Right atrium auricular region (tissue), 2 donors: ENCODE results near the gene PRCD. TPM values are rescaled to one million over a fixed set of nuclear protein-coding genes. Genes with fewer than 3 reads are reported as not detected.

Experiments
- DNase-seq: peaks from one replicate; pipeline ENCODE4 v3.0.0-alpha.2; 2019; ENCODE audit warnings: low spot score
- H3K27ac ChIP-seq, 2 donors: fragments of 200-600 bp; sonication (generic); 1 replicate in 1 of 2; 2 replicates in 1 of 2; pipeline ENCODE4 v1.5.1; 2016 to 2019
- H3K27me3 ChIP-seq, 2 donors: fragments of 200-600 bp; sonication (generic); one replicate each; pipeline versions ENCODE4 v1.5.1 to v1.6.0; 2017 to 2019
- H3K36me3 ChIP-seq: fragments of 200-600 bp; sonication (generic); one replicate; pipeline ENCODE4 v1.5.1; 2016
- H3K4me1 ChIP-seq, 2 donors: fragments of 200-600 bp; sonication (generic); one replicate each; pipeline versions ENCODE4 v1.5.1 to v1.6.0; 2017 to 2019
- H3K4me3 ChIP-seq, 2 donors: fragments of 200-600 bp; sonication (generic); 1 replicate in 1 of 2; 2 replicates in 1 of 2; pipeline ENCODE4 v1.5.1; 2017 to 2019; ENCODE audit warnings: mild to moderate bottlenecking in 1 of 2, moderate library complexity in 1 of 2
- H3K9me3 ChIP-seq, 2 donors: fragments of 200-600 bp; sonication (generic); one replicate each; pipeline ENCODE4 v1.5.1; 2019
- total RNA-seq, 2 donors: library from RNA; depleted of rRNA; stranded (reverse); fragments of >200 nt; gene quantifications; one replicate each; pipeline ENCODE4 v1.1.0, GENCODE V29; 2016
- TF ChIP-seq, protein P1 (sequence below), 2 donors: fragments of 200-600 bp; sonication (generic); IDR thresholded peaks; one replicate each; pipeline ENCODE4 v1.5.1; 2019; ENCODE audit warnings: antibody characterized with exemption in 2 of 2

PRCD gene
- total RNA-seq, 2 donors from 2014 or later, result 2.1 to 3.5 TPM

DNA sequence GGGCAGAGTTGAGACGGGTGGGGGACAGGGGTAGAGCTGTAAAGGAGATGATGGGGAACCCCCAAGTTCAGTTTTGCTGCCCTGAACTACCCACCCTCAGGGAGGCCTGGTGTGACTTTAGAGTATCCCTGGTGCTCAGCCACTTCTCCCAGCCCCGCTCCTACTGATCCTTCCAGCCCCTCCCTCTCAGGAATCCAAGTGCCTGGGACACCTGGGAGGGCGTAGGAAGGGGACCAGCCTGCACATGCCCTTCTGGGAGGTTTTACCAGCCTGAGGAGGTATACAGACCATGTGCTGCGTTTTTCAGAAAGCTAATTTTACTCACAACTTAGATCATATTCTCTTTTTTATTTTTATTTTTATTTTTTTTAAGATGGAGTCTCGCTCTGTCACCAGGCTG lies 41.7 kb downstream of the PRCD start:
- no peak for DNase-seq
- Histone ChIP-seq H3K27me3 (no peaks in the 10 kb centered on the region), H3K27ac (no peak overlapping the region), H3K9me3 (no peaks in the 10 kb centered on the region), H3K4me1 (peaks cover 0 to 13% of the 10 kb centered on the region in 2 donors), H3K4me3 (no peak overlapping the region), H3K36me3 (no peaks in the 10 kb centered on the region)
- TF ChIP-seq, protein P1, sequence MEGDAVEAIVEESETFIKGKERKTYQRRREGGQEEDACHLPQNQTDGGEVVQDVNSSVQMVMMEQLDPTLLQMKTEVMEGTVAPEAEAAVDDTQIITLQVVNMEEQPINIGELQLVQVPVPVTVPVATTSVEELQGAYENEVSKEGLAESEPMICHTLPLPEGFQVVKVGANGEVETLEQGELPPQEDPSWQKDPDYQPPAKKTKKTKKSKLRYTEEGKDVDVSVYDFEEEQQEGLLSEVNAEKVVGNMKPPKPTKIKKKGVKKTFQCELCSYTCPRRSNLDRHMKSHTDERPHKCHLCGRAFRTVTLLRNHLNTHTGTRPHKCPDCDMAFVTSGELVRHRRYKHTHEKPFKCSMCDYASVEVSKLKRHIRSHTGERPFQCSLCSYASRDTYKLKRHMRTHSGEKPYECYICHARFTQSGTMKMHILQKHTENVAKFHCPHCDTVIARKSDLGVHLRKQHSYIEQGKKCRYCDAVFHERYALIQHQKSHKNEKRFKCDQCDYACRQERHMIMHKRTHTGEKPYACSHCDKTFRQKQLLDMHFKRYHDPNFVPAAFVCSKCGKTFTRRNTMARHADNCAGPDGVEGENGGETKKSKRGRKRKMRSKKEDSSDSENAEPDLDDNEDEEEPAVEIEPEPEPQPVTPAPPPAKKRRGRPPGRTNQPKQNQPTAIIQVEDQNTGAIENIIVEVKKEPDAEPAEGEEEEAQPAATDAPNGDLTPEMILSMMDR (IDR thresholded peaks at IDR 0.05), result no peak

DNA sequence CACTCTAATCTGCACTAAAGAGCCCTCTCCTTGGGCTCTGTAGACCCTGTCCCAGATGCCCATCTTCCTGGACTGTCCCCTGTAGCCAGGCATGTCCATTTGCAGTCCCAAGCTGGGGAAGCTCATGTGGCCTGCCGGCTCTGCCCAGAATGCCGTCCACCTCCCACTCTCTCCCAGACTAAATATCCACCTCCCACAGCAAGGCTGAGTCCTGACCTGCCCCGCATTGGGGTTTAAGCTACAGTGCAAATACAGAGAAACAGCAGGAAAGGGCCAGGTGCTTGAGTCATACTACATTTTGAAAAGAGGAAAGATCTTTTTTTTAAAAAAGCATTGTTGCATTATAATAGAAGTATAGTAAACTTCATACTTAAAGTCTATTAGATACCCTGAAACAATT lies 42.8 kb downstream of the PRCD start:
- Histone ChIP-seq H3K9me3 (no peaks in the 10 kb centered on the region), H3K27me3 (no peaks in the 10 kb centered on the region), H3K36me3 (no peaks in the 10 kb centered on the region), H3K4me1 (peaks cover 0 to 16% of the 10 kb centered on the region in 2 donors), H3K4me3 (no peak overlapping the region), H3K27ac (no peak overlapping the region)
- TF ChIP-seq, protein P1 (IDR thresholded peaks at IDR 0.05), result no peak
- no peak for DNase-seq

DNA sequence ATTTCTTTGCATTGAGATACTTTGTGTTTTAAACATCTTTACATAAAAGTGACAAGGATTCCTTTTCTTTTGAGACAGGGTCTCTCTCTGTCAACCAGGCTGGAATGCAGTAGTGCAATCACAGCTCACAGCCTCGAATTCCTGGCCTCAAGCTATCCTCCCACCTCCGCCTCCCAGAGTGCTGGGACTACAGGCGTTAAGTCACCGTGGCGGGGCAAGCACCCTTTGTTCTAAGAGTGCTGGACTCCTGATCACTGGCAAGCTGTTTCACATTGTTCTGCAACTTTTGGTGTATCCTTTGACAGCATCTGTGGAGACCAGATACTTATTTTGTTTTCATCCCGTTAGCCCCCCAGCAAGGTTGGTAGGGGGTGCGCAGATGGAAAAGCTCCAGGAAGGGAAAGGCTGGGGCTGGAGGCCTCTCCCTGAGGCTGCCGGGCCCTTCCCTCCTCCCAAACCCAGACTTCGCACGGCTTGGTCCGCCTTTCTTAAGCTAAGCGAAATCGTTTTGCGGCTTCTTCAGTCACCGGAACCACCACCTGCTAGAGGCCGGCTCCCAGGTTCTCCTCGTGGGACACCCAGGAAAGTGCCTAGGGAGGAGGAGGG lies 44.7 kb downstream of the PRCD start:
- H3K36me3 ChIP-seq, result no peaks in the 10 kb centered on the region
- peaks cover 0 to 16% of the 10 kb centered on the region in 2 donors for H3K4me1 ChIP-seq
- peak overlapping the region in 1 of 2 donors; percentile 62 for H3K27ac ChIP-seq
- DNase-seq, result no peak
- H3K9me3 ChIP-seq, result no peaks in the 10 kb centered on the region
- TF ChIP-seq, protein P1 (IDR thresholded peaks at IDR 0.05), result no peak
- no peaks in the 10 kb centered on the region for H3K27me3 ChIP-seq
- H3K4me3 ChIP-seq, result peak overlapping the region; percentile 50 to 69

DNA sequence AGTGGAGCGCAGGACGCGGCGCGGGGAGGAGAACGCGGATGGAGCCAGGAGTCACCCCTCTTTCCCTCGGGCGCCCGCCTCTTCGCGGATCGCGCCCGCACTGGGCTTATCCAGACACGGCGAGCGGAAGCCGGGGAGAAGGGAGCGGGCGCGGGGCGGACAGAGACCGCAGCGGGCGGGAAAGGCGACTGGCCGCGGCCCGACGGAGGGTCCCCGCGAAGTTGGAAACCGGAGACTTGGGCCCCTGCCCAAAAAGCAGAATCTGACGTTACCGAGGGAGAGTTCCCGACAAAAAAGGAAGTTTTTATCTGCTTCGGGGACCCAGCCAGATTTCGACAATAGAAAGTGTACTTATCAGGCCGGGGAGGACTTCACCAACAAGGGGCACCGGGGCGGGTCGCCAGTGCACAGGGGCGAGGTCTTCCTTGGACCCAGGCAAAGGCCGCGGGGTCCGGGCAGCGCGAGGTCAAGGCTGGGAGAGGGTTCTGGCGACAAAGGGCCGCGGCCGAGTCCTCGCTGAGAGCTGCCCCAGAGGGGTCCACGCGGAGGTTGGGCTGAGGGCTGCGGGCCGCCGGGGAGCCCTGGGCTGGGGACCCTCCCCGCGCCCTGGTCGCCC lies 45.3 kb downstream of the PRCD start:
- H3K4me1 ChIP-seq, result peaks cover 0 to 16% of the 10 kb centered on the region in 2 donors
- peak overlapping the region; percentile 62 for H3K27ac ChIP-seq
- H3K4me3 ChIP-seq, result peak overlapping the region; percentile 50 to 69
- TF ChIP-seq, protein P1 (IDR thresholded peaks at IDR 0.05), result no peak
- no peaks in the 10 kb centered on the region for H3K36me3 ChIP-seq
- no peaks in the 10 kb centered on the region for H3K9me3 ChIP-seq
- no peaks in the 10 kb centered on the region for H3K27me3 ChIP-seq
- DNase-seq, result no peak

DNA sequence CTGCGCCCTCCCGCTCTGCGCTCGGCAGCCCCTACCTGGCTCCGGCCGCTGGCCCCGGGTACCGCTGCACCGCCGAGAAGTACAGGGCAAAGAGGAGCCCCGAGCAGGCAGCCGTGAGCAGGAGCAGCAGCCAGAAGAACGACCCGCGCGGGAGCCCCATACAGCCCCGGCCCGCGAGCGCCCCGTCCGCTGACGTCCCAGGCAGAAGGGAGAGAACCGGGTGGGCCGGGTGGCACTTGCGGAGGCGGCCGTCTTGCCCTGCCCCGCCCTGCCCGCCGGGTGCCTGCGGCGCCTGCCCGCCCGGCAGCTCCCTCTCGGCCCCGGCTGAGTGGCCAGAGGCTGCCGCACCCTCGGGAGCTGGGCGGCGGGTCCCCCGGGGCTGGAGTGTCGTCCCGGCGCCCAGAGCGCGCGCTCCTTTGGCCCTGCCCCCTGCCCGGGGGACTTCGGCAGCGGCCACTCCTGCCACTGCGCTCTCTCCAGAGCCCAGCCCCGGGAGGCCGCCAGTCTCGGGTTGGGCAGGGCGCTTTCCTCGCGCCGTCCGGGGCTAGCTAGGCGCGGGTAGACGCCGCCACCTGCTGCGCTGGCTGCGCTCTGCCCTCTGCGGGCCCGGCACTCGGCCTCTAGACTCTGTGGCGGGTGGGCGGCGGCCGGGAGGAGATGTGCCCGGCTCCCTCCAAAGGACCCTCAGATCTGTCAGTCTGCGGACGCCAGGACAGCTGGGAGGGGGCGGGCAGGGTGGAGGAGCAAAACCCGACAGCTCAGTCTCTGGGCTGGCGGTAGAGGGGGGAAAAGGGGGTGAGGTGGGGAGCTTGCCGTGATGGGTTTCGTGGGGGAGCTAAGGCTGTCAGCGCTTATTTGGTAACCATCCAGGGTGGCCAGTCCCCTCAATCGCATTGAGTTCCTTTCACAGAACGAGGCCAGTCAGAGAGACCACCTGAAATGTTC lies 46.1 kb downstream of the PRCD start, which contains the start of gene ST6GALNAC2:
Gene ST6GALNAC2 (minus strand): TSS at position 212 of the 945 bp plus-strand sequence. CDS start 52 bp downstream, at position 160.
- H3K9me3 ChIP-seq, result no peaks in the 10 kb centered on the region
- peak within 1 kb of the TSS; percentile 50 to 69 for H3K4me3 ChIP-seq
- peaks cover 0 to 16% of the 10 kb centered on the region in 2 donors for H3K4me1 ChIP-seq
- peak within 1 kb of the TSS; percentile 62 for H3K27ac ChIP-seq
- H3K36me3 ChIP-seq, result no peaks in the 10 kb centered on the region
- H3K27me3 ChIP-seq, result no peaks in the 10 kb centered on the region
- TF ChIP-seq, protein P1 (IDR thresholded peaks at IDR 0.05), result peak in 1 of 2 donors; percentile 75
- no peak for DNase-seq
